Stimulated activated CD4-positive, alpha-beta T cell treated with anti-CD3 and anti-CD28 coated beads, Interleukin-4, amount 100 ng/mL, for 1 hour (primary cell): ENCODE data around the gene SHROOM3.

Experiments
- DNase-seq: peaks from one replicate; pipeline ENCODE4 v3.0.0-alpha.2; 2020

The SHROOM3 gene

GRCh38 chr4:76729460-76729859, 294.4 kb downstream of the SHROOM3 start:
- DNase-seq = no peak

- no peak for DNase-seq
Observed at GRCh38 chr4:76729980-76730379, 295.0 kb downstream of the SHROOM3 start.

GRCh38 chr4:76732246-76732645, 297.2 kb downstream of the SHROOM3 start:
- no peak for DNase-seq

- DNase-seq = no peak
Observed at GRCh38 chr4:76733068-76733771, 298.2 kb downstream of the SHROOM3 start.

- DNase-seq = no peak
Observed at GRCh38 chr4:76736414-76736813, 301.4 kb downstream of the SHROOM3 start.

- no peak for DNase-seq
Observed at GRCh38 chr4:76737180-76737579, 302.2 kb downstream of the SHROOM3 start.

- no peak for DNase-seq
Observed at GRCh38 chr4:76737771-76738085, 302.7 kb downstream of the SHROOM3 start.

- no peak for DNase-seq
Observed at GRCh38 chr4:76738086-76738931, 303.3 kb downstream of the SHROOM3 start.

- DNase-seq = no peak
Observed at GRCh38 chr4:76740192-76740591, 305.2 kb downstream of the SHROOM3 start.

- DNase-seq = no peak
Observed at GRCh38 chr4:76740866-76741662, 306.0 kb downstream of the SHROOM3 start.

GRCh38 chr4:76741663-76742020, 306.6 kb downstream of the SHROOM3 start:
- DNase-seq = no peak

- no peak for DNase-seq
Observed at GRCh38 chr4:76744241-76744921, 309.4 kb downstream of the SHROOM3 start.

- no peak for DNase-seq
Observed at GRCh38 chr4:76745240-76745639, 310.2 kb downstream of the SHROOM3 start.

- no peak for DNase-seq
Observed at GRCh38 chr4:76747563-76747962, 312.5 kb downstream of the SHROOM3 start.

GRCh38 chr4:76748649-76749048, 313.6 kb downstream of the SHROOM3 start:
- DNase-seq = no peak

GRCh38 chr4:76749355-76749754, 314.3 kb downstream of the SHROOM3 start:
- no peak for DNase-seq

- DNase-seq = no peak
Observed at GRCh38 chr4:76750716-76751115, 315.7 kb downstream of the SHROOM3 start.

- DNase-seq = no peak
Observed at GRCh38 chr4:76751612-76752343, 316.7 kb downstream of the SHROOM3 start.

- no peak for DNase-seq
Observed at GRCh38 chr4:76752861-76753501, 318.0 kb downstream of the SHROOM3 start.

- DNase-seq = no peak
Observed at GRCh38 chr4:76753814-76754213, 318.8 kb downstream of the SHROOM3 start.

GRCh38 chr4:76754439-76754838, 319.4 kb downstream of the SHROOM3 start:
- no peak for DNase-seq

GRCh38 chr4:76755756-76756155, 320.7 kb downstream of the SHROOM3 start:
- DNase-seq = no peak
